Lung (tissue), 12 donors: ENCODE results near the gene PTPRE. TPM values are rescaled to one million over a fixed set of nuclear protein-coding genes. Genes with fewer than 3 reads are reported as not detected.

ENCODE experiments used
- ATAC-seq: fragments of 200-7000 bp; cut with Tn5 transposase; one replicate; pipeline ENCODE4 v1.9.1; 2020; ENCODE audit warnings: moderate number of reproducible peaks; ENCODE audit not compliant: insufficient read depth, low FRiP score
- DNase-seq, 3 donors: peaks; one replicate each; pipeline ENCODE4 v3.0.0-alpha.2; 2013 to 2017
- H3K27ac ChIP-seq, 2 donors: one replicate each; pipeline ENCODE4 v1.5.1; 2013; ENCODE audit warnings: mild to moderate bottlenecking in 2 of 2, moderate library complexity in 2 of 2, control low read depth in 1 of 2, inconsistent platforms in 1 of 2, low read depth in 1 of 2, low read length in 1 of 2
- H3K27me3 ChIP-seq, 3 donors: one replicate each; pipeline ENCODE4 v1.5.1; 2013; ENCODE audit warnings: low read length in 2 of 3; ENCODE audit not compliant: control insufficient read depth in 3 of 3, insufficient read depth in 3 of 3
- H3K36me3 ChIP-seq, 4 donors: one replicate each; pipeline ENCODE4 v1.5.1; 2013; ENCODE audit warnings: low read length in 4 of 4, mild to moderate bottlenecking in 1 of 4, moderate library complexity in 1 of 4; ENCODE audit not compliant: control insufficient read depth in 4 of 4, insufficient read depth in 4 of 4
- H3K4me1 ChIP-seq, 5 donors: one replicate each; pipeline ENCODE4 v1.5.1; 2013; ENCODE audit warnings: low read length in 5 of 5, mild to moderate bottlenecking in 2 of 5, moderate library complexity in 1 of 5; ENCODE audit not compliant: control insufficient read depth in 5 of 5, insufficient read depth in 5 of 5
- H3K4me3 ChIP-seq: one replicate; pipeline ENCODE4 v1.5.1; 2013; ENCODE audit warnings: mild to moderate bottlenecking, control low read depth, moderate library complexity
- H3K9ac ChIP-seq, 2 donors: one replicate each; pipeline ENCODE4 v1.5.1; 2013; ENCODE audit warnings: low read length in 2 of 2, control low read depth in 1 of 2; ENCODE audit not compliant: insufficient read depth in 1 of 2
- H3K9me3 ChIP-seq, 4 donors: one replicate each; pipeline ENCODE4 v1.5.1; 2013; ENCODE audit warnings: low read length in 3 of 4, mild to moderate bottlenecking in 1 of 4, moderate library complexity in 1 of 4; ENCODE audit not compliant: control insufficient read depth in 4 of 4, insufficient read depth in 3 of 4
- CTCF ChIP-seq: IDR thresholded peaks from 2 replicates; pipeline ENCODE4 v1.5.1; 2012; ENCODE audit warnings: mild to moderate bottlenecking; ENCODE audit errors: control extremely low read depth, extremely low read depth
- WGBS, 2 donors: extraction: QIAGEN DNeasy Blood & Tissue Kit; methylation state at CpG; one replicate each; pipeline ENCODE4 v1.1.7; 2013; 5-methylcytosine and 5-hydroxymethylcytosine counted together
- polyA plus RNA-seq, 2 donors: library from polyadenylated mRNA; stranded (reverse); fragments of 200-250 nt; gene quantifications; one replicate each; pipeline ENCODE4 v1.2.1, GENCODE V29; 2013
- total RNA-seq, 2 donors: library from RNA; depleted of rRNA in 1 of 2; stranded (reverse); fragments of >200 nt in 1 of 2; gene quantifications; one replicate each; pipeline ENCODE4 v1.2.1, GENCODE V29; 2014 to 2021
- donor health status: control.
- donor health status: control.
- donor health status: Bipolar disorder and iron deficiency.
- donor health status: healthy.
- donor health status: DM: yes; HTN: yes; CAD: no.

Gene PTPRE
- total and polyA plus RNA-seq, 4 donors = 15.5 to 68.7 (median 36.5) TPM

- Histone ChIP-seq H3K27me3 (peaks cover 0 to 5% (median 3%) of the 10 kb centered on the region in 3 donors), H3K4me1 (no peaks in the 10 kb centered on the region), H3K9ac (no peak overlapping the region), H3K9me3 (no peaks in the 10 kb centered on the region), H3K36me3 (peaks cover 0 to 51% (median 11%) of the 10 kb centered on the region in 4 donors), H3K4me3 (no peak overlapping the region), H3K27ac (no peak overlapping the region)
- ATAC-seq (no peak), DNase-seq (peak in 1 of 3 donors; percentile 47)
- peak; percentile 17 for TF ChIP-seq CTCF
- 78 to 82% methylated on average over 17 of the region's 17 CpGs for WGBS, 2 donors
These were observed 171.4 kb downstream of the PTPRE start for GRCh38 chr10:128078136-128078969.

- WGBS, 2 donors = 93 to 94% methylated on average over 13 of the region's 13 CpGs
- DNase-seq = no peak
- no peak overlapping the region for H3K4me3 ChIP-seq
These were observed 173.3 kb downstream of the PTPRE start for GRCh38 chr10:128080231-128080630.

GRCh38 chr10:128080641-128081040, 173.7 kb downstream of the PTPRE start:
- ATAC-seq (no peak), DNase-seq (no peak)
- peaks cover 0 to 58% (median 9%) of the 10 kb centered on the region in 4 donors for H3K36me3 ChIP-seq
- no peak for TF ChIP-seq CTCF
- H3K9ac ChIP-seq = no peak overlapping the region
- H3K4me3 ChIP-seq = no peak overlapping the region
- H3K9me3 ChIP-seq = no peaks in the 10 kb centered on the region
- H3K27ac ChIP-seq = no peak overlapping the region
- no peaks in the 10 kb centered on the region for H3K4me1 ChIP-seq
- WGBS, 2 donors = 91 to 94% methylated on average over 8 of the region's 8 CpGs
- H3K27me3 ChIP-seq = peaks cover 0 to 6% (median 3%) of the 10 kb centered on the region in 3 donors

More at GRCh38 chr10:128080231-128080630, 173.3 kb downstream of the PTPRE start:
- H3K9me3 ChIP-seq = no peaks in the 10 kb centered on the region
- TF ChIP-seq CTCF = no peak
- no peak overlapping the region for H3K27ac ChIP-seq
- ATAC-seq = no peak
- no peaks in the 10 kb centered on the region for H3K4me1 ChIP-seq
- peaks cover 0 to 6% (median 3%) of the 10 kb centered on the region in 3 donors for H3K27me3 ChIP-seq
- H3K36me3 ChIP-seq = peaks cover 0 to 57% (median 9%) of the 10 kb centered on the region in 4 donors
- no peak overlapping the region for H3K9ac ChIP-seq
